ENCODE measurements around the gene C1orf167.

- TF ChIP-seq CTCF (conservative IDR thresholded peaks at IDR 0.05; ENCODE audit: low read depth, low read length) (no peak), EZH2 (IDR thresholded peaks at IDR 0.05; ENCODE audit: low read length, unreplicated experiment) (no peak)
Measured at GRCh38 chr1:11787251-11787803, 25.3 kb downstream of the C1orf167 start.

All from PC-3 (cell line).